Keratinocyte (primary cell): ENCODE data around the gene NOB1. TPM values are rescaled to one million over a fixed set of nuclear protein-coding genes. Genes with fewer than 3 reads are reported as not detected.
"Not testable (repeated sequence)": the region's sequence is repeated elsewhere in the genome, so short reads cannot be mapped to it uniquely, and the experiment has no call there.

ENCODE experiments used
- DNase-seq: peaks from one replicate; pipeline ENCODE4 v3.0.0-alpha.2; 2011; ENCODE audit warnings: low read depth, missing footprints, low spot score
- FAIRE-seq: peaks from 2 replicates; lab custom pipeline; 2011; peaks lifted over from hg19 to GRCh38; lab: Jason Lieb, UNC
- H2AFZ ChIP-seq: 2 replicates; pipeline ENCODE4 v1.6.0; 2012; ENCODE audit warnings: low read length, control low read depth, inconsistent platforms; ENCODE audit not compliant: control insufficient read depth
- H3K27ac ChIP-seq: 2 replicates; pipeline ENCODE4 v1.5.1; 2011; ENCODE audit warnings: low read length; ENCODE audit not compliant: control insufficient read depth, insufficient read depth
- H3K27me3 ChIP-seq: 3 replicates; pipeline ENCODE4 v1.6.0; 2011; ENCODE audit warnings: low read length; ENCODE audit not compliant: control insufficient read depth, insufficient read depth; ENCODE audit errors: extremely low read depth
- H3K36me3 ChIP-seq, 2 experiments: 2 replicates in 1 of 2; 3 replicates in 1 of 2; pipeline ENCODE4 v1.5.1; 2011; ENCODE audit warnings: low read length in 2 of 2, mild to moderate bottlenecking in 1 of 2; ENCODE audit not compliant: control insufficient read depth in 2 of 2, insufficient read depth in 2 of 2; ENCODE audit errors: extremely low read depth in 1 of 2
- H3K4me1 ChIP-seq: 3 replicates; pipeline ENCODE4 v1.5.1; 2011; ENCODE audit warnings: low read length; ENCODE audit not compliant: control insufficient read depth, insufficient read depth; ENCODE audit errors: extremely low read depth
- H3K4me2 ChIP-seq: 3 replicates; pipeline ENCODE4 v1.6.0; 2011; ENCODE audit warnings: low read depth, low read length; ENCODE audit not compliant: control insufficient read depth, insufficient read depth; ENCODE audit errors: extremely low read depth
- H3K4me3 ChIP-seq, 3 experiments: fragments of 200-600 bp in 1 of 3; sonication (generic) in 1 of 3; 2 replicates in 2 of 3; 3 replicates in 1 of 3; pipeline ENCODE4 v1.5.1; 2011 to 2016; ENCODE audit warnings: low read length in 3 of 3, mild to moderate bottlenecking in 3 of 3, control low read depth in 2 of 3, inconsistent platforms in 1 of 3, low read depth in 1 of 3, mixed read lengths in 1 of 3, mixed run types in 1 of 3, moderate library complexity in 1 of 3; ENCODE audit not compliant: control insufficient read depth in 2 of 3, insufficient read depth in 2 of 3; ENCODE audit errors: extremely low read depth in 1 of 3
- H3K79me2 ChIP-seq: 2 replicates; pipeline ENCODE4 v1.6.0; 2012; ENCODE audit warnings: low read length; ENCODE audit not compliant: control insufficient read depth, insufficient read depth
- H3K9ac ChIP-seq: 3 replicates; pipeline ENCODE4 v1.6.0; 2011; ENCODE audit warnings: low read length; ENCODE audit not compliant: control insufficient read depth, insufficient read depth; ENCODE audit errors: extremely low read depth
- H3K9me1 ChIP-seq: 3 replicates; pipeline ENCODE4 v1.6.0; 2011; ENCODE audit warnings: low read length; ENCODE audit not compliant: control insufficient read depth, insufficient read depth; ENCODE audit errors: extremely low read depth
- H3K9me3 ChIP-seq: 2 replicates; pipeline ENCODE4 v1.5.1; 2012; ENCODE audit warnings: low read depth, low read length; ENCODE audit not compliant: control insufficient read depth
- H4K20me1 ChIP-seq: 3 replicates; pipeline ENCODE4 v1.6.0; 2011; ENCODE audit warnings: low read length; ENCODE audit not compliant: control insufficient read depth, insufficient read depth; ENCODE audit errors: extremely low read depth
- CTCF ChIP-seq, 3 experiments: IDR thresholded peaks in 1 of 3; conservative IDR thresholded peaks in 1 of 3; optimal IDR thresholded peaks in 1 of 3; 2 replicates in 2 of 3; 3 replicates in 1 of 3; pipeline versions ENCODE3 to v1.5.1; 2011; ENCODE audit warnings: low read length in 3 of 3, mild to moderate bottlenecking in 3 of 3, moderate library complexity in 2 of 3, control low read depth in 1 of 3, inconsistent platforms in 1 of 3; ENCODE audit not compliant: insufficient read depth in 2 of 3; ENCODE audit errors: extremely low read depth in 1 of 3
- EZH2 ChIP-seq: IDR thresholded peaks from one replicate; pipeline ENCODE4 v1.6.1; 2012; ENCODE audit warnings: inconsistent platforms, mild to moderate bottlenecking, low read length, moderate library complexity
- dilution Hi-C: fragments of 300-500 bp; cut with MboI; formaldehyde crosslinking; loops from one replicate; pipeline ENCODE4 v1.7.0; 2020; ENCODE audit warnings: low sequenced_read_pairs; ENCODE audit not compliant: extremely low pct_ligation_motif_present
- polyA plus RNA-seq, 5 experiments: library from polyadenylated mRNA; depleted of rRNA in 3 of 5; stranded (reverse) in 3 of 5; stranded (forward) in 1 of 5; unstranded in 1 of 5; fragments of >200 nt; gene quantifications; 1 replicate in 1 of 5; 2 replicates in 3 of 5; 3 replicates in 1 of 5; pipeline versions ENCODE4 v1.2.1 to v1.2.3, GENCODE V29; 2011 to 2012; ENCODE audit warnings: missing spikeins in 2 of 5, low read depth in 1 of 5, low replicate concordance in 1 of 5

NOB1 gene
- polyA plus RNA-seq, 1 donor (not counting 4 experiments of a cell fraction or from before 2014, with no cell fraction given): 63.0 TPM

GRCh38 chr16:69762814-69763598, 8.3 kb upstream of the NOB1 start:
- Histone ChIP-seq H3K9ac (peak overlapping the region; percentile 89), H3K27me3 (no peaks in the 10 kb centered on the region), H3K4me1 (peaks cover 15% of the 10 kb centered on the region), H4K20me1 (no peaks in the 10 kb centered on the region), H3K9me3 (no peaks in the 10 kb centered on the region), H3K9me1 (no peaks in the 10 kb centered on the region), H3K36me3 (no peaks in the 10 kb centered on the region), H3K79me2 (peaks cover 50% of the 10 kb centered on the region), H3K4me3 (peak overlapping the region; percentile 72 to 99 (median 83)), H2AFZ (peak overlapping the region; percentile 76), H3K27ac (peak overlapping the region; percentile 79), H3K4me2 (peak overlapping the region; percentile 99)
- FAIRE-seq (no peak), DNase-seq (no peak)
- TF ChIP-seq EZH2: no peak
- no peak for TF ChIP-seq CTCF (optimal IDR thresholded peaks at IDR 0.05 in 1 of 3, IDR thresholded peaks at IDR 0.05 in 1 of 3, conservative IDR thresholded peaks at IDR 0.05 in 1 of 3; ENCODE audit: extremely low read depth in 1 of 3, insufficient read depth in 2 of 3, low read length in 3 of 3)
- dilution Hi-C loops: no loop called here

GRCh38 chr16:69761983-69762813, 7.5 kb upstream of the NOB1 start, which contains the start of gene WWP2:
WWP2 (plus strand) TSS chr16:69762332; CDS start chr16:69787011, 24,679 bp downstream.
- H4K20me1 ChIP-seq: no peaks in the 10 kb centered on the region
- peak within 1 kb of the TSS; percentile 72 to 99 (median 83) for H3K4me3 ChIP-seq
- H3K27me3 ChIP-seq: no peaks in the 10 kb centered on the region
- H3K27ac ChIP-seq: peak within 1 kb of the TSS; percentile 79
- no peaks in the 10 kb centered on the region for H3K36me3 ChIP-seq
- H3K79me2 ChIP-seq: peaks cover 42% of the 10 kb centered on the region
- no peaks in the 10 kb centered on the region for H3K9me1 ChIP-seq
- no peaks in the 10 kb centered on the region for H3K9me3 ChIP-seq
- peaks cover 15% of the 10 kb centered on the region for H3K4me1 ChIP-seq
- dilution Hi-C loops: no loop called here
- H3K9ac ChIP-seq: peak within 1 kb of the TSS; percentile 89
- TF ChIP-seq CTCF (optimal IDR thresholded peaks at IDR 0.05 in 1 of 3, IDR thresholded peaks at IDR 0.05 in 1 of 3, conservative IDR thresholded peaks at IDR 0.05 in 1 of 3; ENCODE audit: extremely low read depth in 1 of 3, insufficient read depth in 2 of 3, low read length in 3 of 3) (no peak), EZH2 (no peak)
- peak within 1 kb of the TSS; percentile 79 for H2AFZ ChIP-seq
- DNase-seq (no peak), FAIRE-seq (no peak)
- peak within 1 kb of the TSS; percentile 99 for H3K4me2 ChIP-seq

- dilution Hi-C loops, H2AFZ ChIP-seq, DNase-seq, H3K9ac ChIP-seq, H3K27me3 ChIP-seq, H3K9me1 ChIP-seq, H3K27ac ChIP-seq, FAIRE-seq, H3K4me3 ChIP-seq, H3K9me3 ChIP-seq, H3K36me3 ChIP-seq, H4K20me1 ChIP-seq, H3K4me2 ChIP-seq: not testable (repeated sequence)
- H3K4me1 ChIP-seq: peaks cover 12% of the 10 kb centered on the region
- peaks cover 25% of the 10 kb centered on the region for H3K79me2 ChIP-seq
Measured at GRCh38 chr16:69757375-69757774, 2.6 kb upstream of the NOB1 start.
